ENCODE results near the gene SERPINA4. TPM values are rescaled to one million over a fixed set of nuclear protein-coding genes. Genes with fewer than 3 reads are reported as not detected.

SERPINA4 gene
- total RNA-seq, 1 experiment from 2014 or later, result not detected

- H2AFZ ChIP-seq (ENCODE audit: low read length), result no peak overlapping the region
- H3K79me2 ChIP-seq (ENCODE audit: insufficient read depth, low read length), result no peaks in the 10 kb centered on the region
- H3K4ac ChIP-seq (ENCODE audit: low read depth, low read length), result no peak overlapping the region
- H2AK5ac ChIP-seq (ENCODE audit: insufficient read length, low read length), result no peak overlapping the region
- no peak overlapping the region for H3K27ac ChIP-seq (ENCODE audit: insufficient read length, low read depth, low read length)
- no peak overlapping the region for H4K91ac ChIP-seq (ENCODE audit: insufficient read length, low read depth, low read length)
- no peak overlapping the region for H3K14ac ChIP-seq (ENCODE audit: insufficient read depth, low read length)
- H2BK120ac ChIP-seq (ENCODE audit: low read depth, low read length, poor library complexity, severe bottlenecking), result no peak overlapping the region
- peaks cover 10 to 16% of the 10 kb centered on the region in 2 experiments for H3K9me3 Mint-ChIP-seq
- no peaks in the 10 kb centered on the region for H3K23me2 ChIP-seq (ENCODE audit: insufficient read length, low read depth, low read length, poor library complexity, severe bottlenecking)
- H4K5ac ChIP-seq (ENCODE audit: insufficient read length, low read depth, low read length), result no peak overlapping the region
- H3T11ph ChIP-seq (ENCODE audit: low read length), result no peak overlapping the region
- H3K4me3 Mint-ChIP-seq, result no peak overlapping the region
- H2BK5ac ChIP-seq (ENCODE audit: insufficient read length, low read length), result no peak overlapping the region
- H3K4me1 Mint-ChIP-seq, result peaks cover 2 to 5% of the 10 kb centered on the region in 2 experiments; a peak in 2 of 4 replicates
- H3K23ac ChIP-seq (ENCODE audit: insufficient read length, low read depth, low read length), result no peak overlapping the region
- H3K4me2 ChIP-seq (ENCODE audit: insufficient read depth, insufficient read length, low read length), result no peak overlapping the region
- H3K56ac ChIP-seq (ENCODE audit: insufficient read length, low read depth, low read length), result no peak overlapping the region
- TF ChIP-seq, protein P1, sequence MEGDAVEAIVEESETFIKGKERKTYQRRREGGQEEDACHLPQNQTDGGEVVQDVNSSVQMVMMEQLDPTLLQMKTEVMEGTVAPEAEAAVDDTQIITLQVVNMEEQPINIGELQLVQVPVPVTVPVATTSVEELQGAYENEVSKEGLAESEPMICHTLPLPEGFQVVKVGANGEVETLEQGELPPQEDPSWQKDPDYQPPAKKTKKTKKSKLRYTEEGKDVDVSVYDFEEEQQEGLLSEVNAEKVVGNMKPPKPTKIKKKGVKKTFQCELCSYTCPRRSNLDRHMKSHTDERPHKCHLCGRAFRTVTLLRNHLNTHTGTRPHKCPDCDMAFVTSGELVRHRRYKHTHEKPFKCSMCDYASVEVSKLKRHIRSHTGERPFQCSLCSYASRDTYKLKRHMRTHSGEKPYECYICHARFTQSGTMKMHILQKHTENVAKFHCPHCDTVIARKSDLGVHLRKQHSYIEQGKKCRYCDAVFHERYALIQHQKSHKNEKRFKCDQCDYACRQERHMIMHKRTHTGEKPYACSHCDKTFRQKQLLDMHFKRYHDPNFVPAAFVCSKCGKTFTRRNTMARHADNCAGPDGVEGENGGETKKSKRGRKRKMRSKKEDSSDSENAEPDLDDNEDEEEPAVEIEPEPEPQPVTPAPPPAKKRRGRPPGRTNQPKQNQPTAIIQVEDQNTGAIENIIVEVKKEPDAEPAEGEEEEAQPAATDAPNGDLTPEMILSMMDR (conservative IDR thresholded peaks at IDR 0.05), result no peak
- H3K27ac Mint-ChIP-seq, result peak overlapping the region in 1 of 3 experiments; percentile 80; a peak in 2 of 7 replicates
- H2BK12ac ChIP-seq (ENCODE audit: insufficient read length, low read depth, low read length), result no peak overlapping the region
- no peak for DNase-seq
- no peaks in the 10 kb centered on the region for H4K20me1 ChIP-seq (ENCODE audit: control insufficient read depth, insufficient read depth, insufficient read length)
- H4K8ac ChIP-seq (replicated peaks; ENCODE audit: insufficient read length, low read depth, low read length), result no peak overlapping the region
- no peak overlapping the region for H2BK15ac ChIP-seq (ENCODE audit: low read depth, low read length)
- H3K9me3 ChIP-seq (ENCODE audit: control insufficient read depth, low read depth, low read length), result no peaks in the 10 kb centered on the region
- no peak overlapping the region for H3K18ac ChIP-seq (ENCODE audit: insufficient read length, low read depth, low read length)
- no peaks in the 10 kb centered on the region for H3K27me3 ChIP-seq (ENCODE audit: insufficient read depth, low read length)
- peaks cover 0 to 8% (median 4%) of the 10 kb centered on the region in 3 experiments; a peak in 3 of 7 replicates for H3K36me3 Mint-ChIP-seq (ENCODE audit: insufficient read depth in 1 of 3, low read depth in 3 of 3)
- H3K27me3 Mint-ChIP-seq (ENCODE audit: low read depth), result no peaks in the 10 kb centered on the region; the same call in 1 of the 2 replicates
- H3K4me1 ChIP-seq (ENCODE audit: insufficient read depth, low read length), result no peaks in the 10 kb centered on the region
- no peak overlapping the region for H3K9ac ChIP-seq (ENCODE audit: extremely low read depth, insufficient read length, low read length)
- H3K79me1 ChIP-seq (ENCODE audit: insufficient read depth, low read depth, low read length, poor library complexity, severe bottlenecking), result no peaks in the 10 kb centered on the region
- no peak overlapping the region for H2BK20ac ChIP-seq (ENCODE audit: low read depth, low read length, poor library complexity, severe bottlenecking)
- WGBS (ENCODE audit: extremely low coverage, insufficient read length, low lambda C conversion rate), result no CpG with 5 or more reads among the region's 9 CpGs
Observed at GRCh38 chr14:94559638-94560290, 1.5 kb upstream of the SERPINA4 start.

Data from H9 (cell line).